Transverse colon (tissue), 4 donors: Measurements from ENCODE around the gene CDSN. TPM values are rescaled to one million over a fixed set of nuclear protein-coding genes. Genes with fewer than 3 reads are reported as not detected.

ENCODE experiments used
- DNase-seq: peaks from one replicate; pipeline ENCODE4 v3.0.0-alpha.2; 2019
- H3K27ac ChIP-seq, 4 donors: fragments of 200-600 bp; sonication (generic); 2 replicates each; pipeline ENCODE4 v1.5.1; 2016 to 2018; ENCODE audit warnings: inconsistent platforms in 4 of 4
- H3K27me3 ChIP-seq: fragments of 200-600 bp; sonication (generic); 2 replicates; pipeline ENCODE4 v1.5.1; 2017; ENCODE audit warnings: inconsistent platforms
- H3K36me3 ChIP-seq, 4 donors: fragments of 200-600 bp; sonication (generic); 2 replicates each; pipeline ENCODE4 v1.5.1; 2017 to 2019; ENCODE audit warnings: inconsistent platforms in 4 of 4
- H3K4me1 ChIP-seq, 4 donors: fragments of 200-600 bp; sonication (generic); 2 replicates each; pipeline ENCODE4 v1.5.1; 2017 to 2020; ENCODE audit warnings: inconsistent platforms in 4 of 4
- H3K4me3 ChIP-seq, 4 donors: fragments of 200-600 bp; sonication (generic); 1 replicate in 1 of 4; 2 replicates in 3 of 4; pipeline versions ENCODE4 v1.5.1 to v1.6.1; 2017 to 2019; ENCODE audit warnings: inconsistent platforms in 4 of 4
- H3K9me3 ChIP-seq, 2 donors: fragments of 200-600 bp; sonication (generic); 2 replicates each; pipeline ENCODE4 v1.5.1; 2017 to 2019; ENCODE audit warnings: inconsistent platforms in 2 of 2
- CTCF ChIP-seq, 5 experiments: fragments of 200-600 bp in 3 of 5; fragments of 450-650 bp in 2 of 5; sonication (generic) in 3 of 5; IDR thresholded peaks; 1 replicate in 2 of 5; 2 replicates in 3 of 5; pipeline ENCODE4 v1.5.1; 2016 to 2017; ENCODE audit warnings: antibody characterized with exemption in 5 of 5, inconsistent platforms in 3 of 5, mild to moderate bottlenecking in 2 of 5, moderate library complexity in 1 of 5
- EP300 ChIP-seq: sonication (generic); formaldehyde crosslinking; IDR thresholded peaks from one replicate; pipeline ENCODE4 v1.6.1; 2017; ENCODE audit warnings: antibody characterized with exemption, low read depth
- POLR2A ChIP-seq: fragments of 450-650 bp; IDR thresholded peaks from one replicate; pipeline ENCODE4 v1.6.1; 2016; ENCODE audit warnings: antibody characterized with exemption, mild to moderate bottlenecking, moderate library complexity
- POLR2AphosphoS5 ChIP-seq, 3 donors: sonication (generic); formaldehyde crosslinking; IDR thresholded peaks; one replicate each; pipeline ENCODE4 v1.6.1; 2016; ENCODE audit warnings: antibody characterized with exemption in 3 of 3
- WGBS, 2 donors: methylation state at CpG; one replicate each; pipeline ENCODE4 v1.1.5; 2018; ENCODE audit warnings: low coverage in 1 of 2; 5-methylcytosine and 5-hydroxymethylcytosine counted together
- in situ Hi-C, 4 donors: fragments of 200-750 bp; cut with MboI; loops; one replicate each; pipeline versions ENCODE4 v1.15.0 to v1.15.1; 2017; ENCODE audit warnings: low sequenced_read_pairs in 3 of 4, low pct_ligation_motif_present in 1 of 4, low pct_unique_long_range_greater_than_20kb in 1 of 4
- intact Hi-C: fragments of 100-400 bp; cut with DNase I; formaldehyde crosslinking; loops from one replicate; pipeline ENCODE4 v1.15.1; 2023; ENCODE audit warnings: low total_unique reads
- total RNA-seq, 4 donors: library from RNA; depleted of rRNA; stranded (reverse); fragments of >200 nt; gene quantifications; one replicate each; pipeline ENCODE4 v1.1.0, GENCODE V29; 2016

Gene CDSN
- total RNA-seq, 4 donors from 2014 or later, result not detected

- no peak overlapping the region for H3K4me3 ChIP-seq
- H3K9me3 ChIP-seq, result no peaks in the 10 kb centered on the region
- in situ Hi-C loops, result no loop called here
- intact Hi-C loops, result no loop called here
- no peaks in the 10 kb centered on the region for H3K27me3 ChIP-seq
- peaks cover 5 to 11% (median 9%) of the 10 kb centered on the region in 4 donors for H3K4me1 ChIP-seq
- TF ChIP-seq CTCF (IDR thresholded peaks at IDR 0.05) (no peak), POLR2AphosphoS5 (IDR thresholded peaks at IDR 0.05) (no peak), EP300 (no peak), POLR2A (no peak)
- DNase-seq, result no peak
- no peaks in the 10 kb centered on the region for H3K36me3 ChIP-seq
- no peak overlapping the region for H3K27ac ChIP-seq
These were observed 43.7 kb upstream of the CDSN start for GRCh38 chr6:31163922-31164321.

- H3K4me3 ChIP-seq, result no peak overlapping the region
- no peaks in the 10 kb centered on the region for H3K36me3 ChIP-seq
- DNase-seq, result no peak
- no peak overlapping the region for H3K27ac ChIP-seq
- intact Hi-C loops (no loop called here), in situ Hi-C loops (no loop called here)
- peaks cover 6 to 14% (median 12%) of the 10 kb centered on the region in 4 donors for H3K4me1 ChIP-seq
- H3K27me3 ChIP-seq, result no peaks in the 10 kb centered on the region
- WGBS, 2 donors, result 91% methylated on average over 13 of the region's 13 CpGs; no CpG with 5 or more reads in 1 of the 2 donors
- H3K9me3 ChIP-seq, result no peaks in the 10 kb centered on the region
- no peak for TF ChIP-seq CTCF (IDR thresholded peaks at IDR 0.05)
These were observed 42.4 kb upstream of the CDSN start for GRCh38 chr6:31162463-31163165.

GRCh38 chr6:31161216-31162126, 41.2 kb upstream of the CDSN start:
- Histone ChIP-seq H3K27ac (no peak overlapping the region), H3K27me3 (no peaks in the 10 kb centered on the region), H3K36me3 (no peaks in the 10 kb centered on the region), H3K4me3 (no peak overlapping the region), H3K4me1 (peaks cover 11 to 20% (median 19%) of the 10 kb centered on the region in 4 donors), H3K9me3 (no peaks in the 10 kb centered on the region)
- intact Hi-C loops (no loop called here), in situ Hi-C loops (no loop called here)
- WGBS, 2 donors, result 70 to 92% methylated on average over 2 to 19 of the region's 19 CpGs
- no peak for DNase-seq
- TF ChIP-seq POLR2A (no peak), EP300 (no peak)

- Histone ChIP-seq H3K4me1 (peaks cover 11 to 20% (median 19%) of the 10 kb centered on the region in 4 donors), H3K27me3 (no peaks in the 10 kb centered on the region), H3K27ac (peak overlapping the region; percentile 75 to 90 (median 86)), H3K36me3 (no peaks in the 10 kb centered on the region), H3K9me3 (no peaks in the 10 kb centered on the region), H3K4me3 (peak overlapping the region; percentile 56 to 71 (median 63))
- WGBS, 2 donors, result 0 to 14% methylated on average over 4 to 35 of the region's 35 CpGs
- intact Hi-C loops, result no loop called here
- TF ChIP-seq CTCF (IDR thresholded peaks at IDR 0.05), result no peak
- TF ChIP-seq POLR2AphosphoS5 (IDR thresholded peaks at IDR 0.05), result no peak
- no peak for TF ChIP-seq EP300
- TF ChIP-seq POLR2A, result no peak
- DNase-seq, result no peak
- in situ Hi-C loops, result no loop called here
These were observed 38.9 kb upstream of the CDSN start for GRCh38 chr6:31158863-31159855.
